K562 (cell line): ENCODE measurements around the gene CNGA1. TPM values are rescaled to one million over a fixed set of nuclear protein-coding genes. Genes with fewer than 3 reads are reported as not detected.
"Not testable (repeated sequence)": the region's sequence is repeated elsewhere in the genome, so short reads cannot be mapped to it uniquely, and the experiment has no call there.

ENCODE experiments used
- ATAC-seq: fragments of 200-7000 bp; cut with Tn5 transposase; 3 replicates; pipeline ENCODE4 v1.9.1; 2020; ENCODE audit warnings: moderate library complexity
- BruUV-seq: library from RNA; stranded (reverse); fragments of 400-500 nt; replicated peaks from 2 replicates; lab custom pipeline; 2021; lab: Mats Ljungman, UMichigan
- CTCF ChIA-PET: fragments of 300-600 bp; formaldehyde crosslinking; extraction: SDS; loops from one replicate; lab custom pipeline; 2021; ENCODE audit warnings: low intra/inter-chr PET ratio; lab: Yijun Ruan, JAX
- POLR2A ChIA-PET: fragments of 300-600, 350-650 bp; sonication (Branson Sonifier 250); formaldehyde crosslinking; extraction: SDS; loops from one replicate; lab custom pipeline; 2021; ENCODE audit warnings: antibody characterized with exemption, inconsistent platforms; lab: Yijun Ruan, JAX
- DNase-seq, 4 experiments: peaks; one replicate each; pipeline versions ENCODE4 v3.0.0 to v3.0.0-alpha.2; 2011 to 2018; ENCODE audit warnings: low spot score in 3 of 4, mixed read lengths in 3 of 4; ENCODE audit errors: extremely low read depth in 1 of 4
- FAIRE-seq: peaks from 2 replicates; lab custom pipeline; 2011; peaks lifted over from hg19 to GRCh38; lab: Jason Lieb, UNC
- H2AFZ ChIP-seq: 2 replicates; pipeline ENCODE4 v1.6.0; 2011; ENCODE audit warnings: low read depth, low read length, control low read depth, inconsistent platforms
- H3K27ac ChIP-seq: fragments of 200-600 bp; 3 replicates; pipeline ENCODE4 v1.8.0; 2011; ENCODE audit warnings: low read depth, mild to moderate bottlenecking, control low read depth, inconsistent platforms, low read length, moderate library complexity, mixed read lengths; ENCODE audit errors: extremely low read depth
- H3K27me3 ChIP-seq, 2 experiments: fragments of 300-600 bp in 1 of 2; 2 replicates in 1 of 2; 3 replicates in 1 of 2; pipeline versions ENCODE4 v1.6.0 to v1.8.0; 2011; ENCODE audit warnings: inconsistent platforms in 2 of 2, low read length in 2 of 2, mild to moderate bottlenecking in 1 of 2, mixed read lengths in 1 of 2, moderate library complexity in 1 of 2; ENCODE audit not compliant: control insufficient read depth in 2 of 2, insufficient read depth in 2 of 2
- H3K36me3 ChIP-seq: fragments of 300-600 bp; 3 replicates; pipeline ENCODE4 v1.8.0; 2011; ENCODE audit warnings: mild to moderate bottlenecking, low read length, inconsistent platforms; ENCODE audit not compliant: control insufficient read depth, insufficient read depth
- H3K4me1 ChIP-seq, 2 experiments: fragments of 200-600 bp in 1 of 2; replicated peaks in 1 of 2; 2 replicates in 1 of 2; 3 replicates in 1 of 2; pipeline versions ENCODE4 v1.5.1 to v1.8.0; 2011; ENCODE audit warnings: inconsistent platforms in 2 of 2, low read length in 2 of 2, mild to moderate bottlenecking in 1 of 2, mixed read lengths in 1 of 2, moderate library complexity in 1 of 2; ENCODE audit not compliant: control insufficient read depth in 2 of 2, insufficient read depth in 2 of 2
- H3K4me2 ChIP-seq: 2 replicates; pipeline ENCODE4 v1.6.1; 2011; ENCODE audit warnings: low read length, control low read depth, inconsistent platforms, mixed read lengths; ENCODE audit not compliant: insufficient read depth
- H3K4me3 ChIP-seq: fragments of 200-600 bp; sonication (generic), shearing (Covaris generic); 2 replicates; pipeline ENCODE4 v1.5.1; 2016; ENCODE audit warnings: control low read depth, inconsistent platforms
- H3K79me2 ChIP-seq: fragments of 200-600 bp; 3 replicates; pipeline ENCODE4 v1.8.0; 2011; ENCODE audit warnings: low read length, inconsistent platforms; ENCODE audit not compliant: control insufficient read depth, insufficient read depth
- H3K9ac ChIP-seq, 2 experiments: 2 replicates each; pipeline versions ENCODE4 v1.6.0 to v1.6.1; 2011; ENCODE audit warnings: low read depth in 2 of 2, low read length in 2 of 2, control low read depth in 1 of 2, inconsistent platforms in 1 of 2, mild to moderate bottlenecking in 1 of 2, mixed read lengths in 1 of 2; ENCODE audit not compliant: insufficient read depth in 1 of 2
- H3K9me1 ChIP-seq: one replicate; pipeline ENCODE4 v1.6.0; 2011; ENCODE audit warnings: inconsistent platforms, mild to moderate bottlenecking, low read length, moderate library complexity; ENCODE audit not compliant: control insufficient read depth, insufficient read depth
- H3K9me3 ChIP-seq: replicated peaks from 2 replicates; pipeline ENCODE4 v1.5.1; 2011; ENCODE audit warnings: low read depth, low read length, inconsistent platforms; ENCODE audit not compliant: control insufficient read depth, insufficient read depth
- H4K20me1 ChIP-seq: replicated peaks from 2 replicates; pipeline ENCODE4 v1.6.1; 2011; ENCODE audit warnings: low read length, inconsistent platforms, mixed read lengths; ENCODE audit not compliant: control insufficient read depth, insufficient read depth
- BCL6 ChIP-seq: fragments of 250-450 bp; sonication (Bioruptor Pico); IDR thresholded peaks from 2 replicates; pipeline ENCODE4 v1.4.0; 2020
- C11orf30 ChIP-seq: fragments of 450-650 bp; IDR thresholded peaks from 2 replicates; pipeline ENCODE4 v1.6.1; 2016; ENCODE audit warnings: low read depth, mild to moderate bottlenecking
- HMG20B ChIP-seq: fragments of 250-450 bp; sonication (Bioruptor Pico); IDR thresholded peaks from 2 replicates; pipeline ENCODE4 v1.5.0; 2021; ENCODE audit warnings: mild to moderate bottlenecking
- KLF16 ChIP-seq: IDR thresholded peaks from 2 replicates; pipeline ENCODE4 v1.6.1; 2016; ENCODE audit warnings: antibody characterized with exemption
- MCM2 ChIP-seq: fragments of 450-650 bp; IDR thresholded peaks from 2 replicates; pipeline ENCODE4 v1.6.1; 2017; ENCODE audit warnings: low read depth, mild to moderate bottlenecking
- MTA2 ChIP-seq: fragments of 450-650 bp; IDR thresholded peaks from 2 replicates; pipeline ENCODE4 v1.6.1; 2016; ENCODE audit warnings: low read depth
- NR4A1 ChIP-seq, 2 experiments: fragments of 250-450 bp in 1 of 2; fragments of 450-650 bp in 1 of 2; sonication (Bioruptor Pico) in 1 of 2; IDR thresholded peaks; 2 replicates each; pipeline versions ENCODE4 v1.4.0 to v1.6.1; 2016 to 2020; ENCODE audit warnings: mild to moderate bottlenecking in 2 of 2, missing compliant biosample characterization in 1 of 2, missing genetic modification characterization in 1 of 2, moderate library complexity in 1 of 2
- PTBP1 ChIP-seq: fragments of 200-400 bp; formaldehyde crosslinking; IDR thresholded peaks from 2 replicates; pipeline ENCODE4 v1.6.1; 2017; ENCODE audit warnings: low read depth, low read length
- PTRF ChIP-seq: fragments of 450-650 bp; IDR thresholded peaks from 2 replicates; pipeline ENCODE4 v1.6.1; 2016; ENCODE audit warnings: mild to moderate bottlenecking, missing genetic modification characterization, missing compliant biosample characterization
- PYGO2 ChIP-seq: fragments of 450-650 bp; IDR thresholded peaks from 2 replicates; pipeline ENCODE4 v1.6.1; 2016; ENCODE audit warnings: mild to moderate bottlenecking, missing genetic modification characterization, moderate library complexity, missing compliant biosample characterization
- TBP ChIP-seq: optimal IDR thresholded peaks from 2 replicates; pipeline ENCODE3; 2011; ENCODE audit warnings: low read depth, low read length, improper control_type of control experiment
- ZNF197 ChIP-seq: fragments of 200-800 bp; sonication (Bioruptor generic); IDR thresholded peaks from 2 replicates; pipeline ENCODE4 v1.6.1; 2016; ENCODE audit warnings: low read depth, missing genetic modification characterization, missing compliant biosample characterization
- ZNF24 ChIP-seq: fragments of 450-650 bp; IDR thresholded peaks from 2 replicates; pipeline ENCODE4 v1.6.1; 2016
- ZNF253 ChIP-seq: fragments of 250-450 bp; sonication (Bioruptor Pico); conservative IDR thresholded peaks from 2 replicates; pipeline ENCODE4 v1.6.1; 2021; ENCODE audit warnings: mild to moderate bottlenecking
- WGBS: fragments of 100-300 bp; shearing (Covaris generic); methylation state at CpG from one replicate; pipeline ENCODE4 v1.1.6; 2016; ENCODE audit warnings: low coverage, mixed read lengths; ENCODE audit not compliant: insufficient coverage; ENCODE audit errors: missing lambda C conversion rate; 5-methylcytosine and 5-hydroxymethylcytosine counted together
- in situ Hi-C: fragments of 300-500 bp; cut with MboI; formaldehyde crosslinking; loops from 4 replicates; pipeline ENCODE4 v1.15.0; 2018; ENCODE audit warnings: inconsistent platforms, mixed read lengths
- intact Hi-C: fragments of 100-400 bp; cut with micrococcal nuclease; formaldehyde crosslinking; loops from 2 replicates; pipeline ENCODE4 v1.14.2; 2022
- polyA plus RNA-seq, 8 experiments: library from polyadenylated mRNA; depleted of rRNA in 4 of 8; stranded (reverse) in 5 of 8; unstranded in 3 of 8; fragments of >200 nt; fragmentation: Nextera tagmentation in 2 of 8; fragmentation: Illumina TruSeq in 1 of 8; extraction: Ambion mirVana in 2 of 8; extraction: Trizol in 1 of 8; gene quantifications; 2 replicates each; pipeline versions ENCODE4 v1.2.1 to v1.2.3, GENCODE V29; 2011 to 2014; ENCODE audit warnings: inconsistent platforms in 1 of 8, missing spikeins in 1 of 8
- total RNA-seq, 7 experiments: library from RNA; depleted of rRNA in 6 of 7; stranded (reverse); fragments of >200 nt in 6 of 7; fragmentation: Illumina TruSeq in 2 of 7; extraction: Trizol in 2 of 7; gene quantifications; 2 replicates each; pipeline versions ENCODE4 v1.2.1 to v1.2.3, GENCODE V29; 2011 to 2021; ENCODE audit warnings: low replicate concordance in 1 of 7

The CNGA1 gene
- total and polyA plus RNA-seq, 9 of the 15 experiments (the other 6 are each of a cell fraction or from before 2014, with no cell fraction given) = 0.03 to 0.29 (median 0.04) TPM; not detected in 5

GRCh38 chr4:47996021-47996420 lies 20.5 kb downstream of the CNGA1 start:
- no peak for FAIRE-seq
- 0% methylated on average over 1 of the region's 1 CpG for WGBS
- no peaks in the 10 kb centered on the region for H3K79me2 ChIP-seq
- DNase-seq = no peak
- H4K20me1 ChIP-seq = no peaks in the 10 kb centered on the region
- H3K4me3 ChIP-seq = no peak overlapping the region
- no peaks in the 10 kb centered on the region for H3K9me1 ChIP-seq
- H2AFZ ChIP-seq = no peak overlapping the region
- ChIA-PET POLR2A (no interaction called here), CTCF (no interaction called here)
- no peak overlapping the region for H3K9ac ChIP-seq
- TF ChIP-seq ZNF197 (CRISPR knock-in tag) = no peak
- no peak for TF ChIP-seq MTA2
- TF ChIP-seq PTRF (tag) = no peak
- no peak for TF ChIP-seq NR4A1 (CRISPR knock-in tag; IDR thresholded peaks at IDR 0.05)
- TF ChIP-seq NR4A1 (tag; IDR thresholded peaks at IDR 0.05) = no peak
- no peak for TF ChIP-seq C11orf30
- no peak for TF ChIP-seq TBP
- TF ChIP-seq ZNF24 = no peak
- TF ChIP-seq PYGO2 = no peak
- TF ChIP-seq KLF16 = no peak
- TF ChIP-seq ZNF253 (CRISPR knock-in tag) = no peak
- no peak for TF ChIP-seq BCL6
- no peak for TF ChIP-seq PTBP1
- TF ChIP-seq HMG20B = no peak
- TF ChIP-seq MCM2 = no peak
- no peaks in the 10 kb centered on the region for H3K27me3 ChIP-seq
- no peaks in the 10 kb centered on the region for H3K36me3 ChIP-seq
- ATAC-seq = no peak
- H3K9me3 ChIP-seq = no peaks in the 10 kb centered on the region
- H3K27ac ChIP-seq = no peak overlapping the region
- intact Hi-C loops (no loop called here), in situ Hi-C loops (no loop called here)
- H3K4me1 ChIP-seq = no peaks in the 10 kb centered on the region
- H3K4me2 ChIP-seq = no peak overlapping the region
- no TSS peak for BruUV-seq

GRCh38 chr4:47992475-47992874 lies 24.0 kb downstream of the CNGA1 start:
- H3K9ac ChIP-seq, in situ Hi-C loops, H4K20me1 ChIP-seq, DNase-seq, intact Hi-C loops, CTCF ChIA-PET, BruUV-seq, H3K9me3 ChIP-seq, H3K27ac ChIP-seq, ATAC-seq, H3K36me3 ChIP-seq, H3K4me1 ChIP-seq, H3K79me2 ChIP-seq, H3K27me3 ChIP-seq, H2AFZ ChIP-seq, FAIRE-seq, H3K9me1 ChIP-seq, H3K4me2 ChIP-seq, H3K4me3 ChIP-seq: not testable (repeated sequence)
- WGBS = 0% methylated on average over 1 of the region's 1 CpG
- POLR2A ChIA-PET = interaction anchor here (0.6 to 0.9 kb wide), 2 partner anchors 9 to 11 kb away, joined by 3 read pairs; no protein-coding TSS in a partner anchor
